SU-DHL-6 (cell line): Measurements from ENCODE around the gene RHBDD3.

Experiments used
- CTCF ChIP-seq: fragments of 200-600 bp; sonication (generic); IDR thresholded peaks from one replicate; pipeline ENCODE4 v1.5.1; 2017; ENCODE audit warnings: antibody characterized with exemption, mild to moderate bottlenecking, low read length, moderate library complexity; ENCODE audit not compliant: insufficient read depth, poor library complexity, severe bottlenecking
- EZH2phosphoT487 ChIP-seq: fragments of 200-600 bp; sonication (generic), shearing (Covaris generic); conservative IDR thresholded peaks from 2 replicates; pipeline ENCODE4 v1.6.1; 2018; ENCODE audit warnings: mild to moderate bottlenecking, antibody characterized with exemption, low read length, moderate library complexity, mixed read lengths

- no peak for TF ChIP-seq CTCF
- TF ChIP-seq EZH2phosphoT487 = no peak
Observed at GRCh38 chr22:29302402-29302680, 34.6 kb upstream of the RHBDD3 start.
